ENCODE measurements around the gene RGS7.

- TF ChIP-seq, protein P1, sequence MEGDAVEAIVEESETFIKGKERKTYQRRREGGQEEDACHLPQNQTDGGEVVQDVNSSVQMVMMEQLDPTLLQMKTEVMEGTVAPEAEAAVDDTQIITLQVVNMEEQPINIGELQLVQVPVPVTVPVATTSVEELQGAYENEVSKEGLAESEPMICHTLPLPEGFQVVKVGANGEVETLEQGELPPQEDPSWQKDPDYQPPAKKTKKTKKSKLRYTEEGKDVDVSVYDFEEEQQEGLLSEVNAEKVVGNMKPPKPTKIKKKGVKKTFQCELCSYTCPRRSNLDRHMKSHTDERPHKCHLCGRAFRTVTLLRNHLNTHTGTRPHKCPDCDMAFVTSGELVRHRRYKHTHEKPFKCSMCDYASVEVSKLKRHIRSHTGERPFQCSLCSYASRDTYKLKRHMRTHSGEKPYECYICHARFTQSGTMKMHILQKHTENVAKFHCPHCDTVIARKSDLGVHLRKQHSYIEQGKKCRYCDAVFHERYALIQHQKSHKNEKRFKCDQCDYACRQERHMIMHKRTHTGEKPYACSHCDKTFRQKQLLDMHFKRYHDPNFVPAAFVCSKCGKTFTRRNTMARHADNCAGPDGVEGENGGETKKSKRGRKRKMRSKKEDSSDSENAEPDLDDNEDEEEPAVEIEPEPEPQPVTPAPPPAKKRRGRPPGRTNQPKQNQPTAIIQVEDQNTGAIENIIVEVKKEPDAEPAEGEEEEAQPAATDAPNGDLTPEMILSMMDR (IDR thresholded peaks at IDR 0.05) = no peak
- no peak for TF ChIP-seq POLR2A (IDR thresholded peaks at IDR 0.05)
Measured at GRCh38 chr1:241202401-241202800, 154.6 kb downstream of the RGS7 start.

Measured in right lobe of liver (tissue), 4 donors.